ENCODE results near the gene ZP3. TPM values are rescaled to one million over a fixed set of nuclear protein-coding genes. Genes with fewer than 3 reads are reported as not detected.
"Not testable (repeated sequence)": the region's sequence is repeated elsewhere in the genome, so short reads cannot be mapped to it uniquely, and the experiment has no call there.

Gene ZP3
- total and polyA plus RNA-seq, 10 of the 15 experiments (the other 5 are each of a cell fraction or from before 2014, with no cell fraction given), result 0.39 to 5.1 (median 2.5) TPM

GRCh38 chr7:76425156-76425555 is 406 bp downstream of the ZP3 start:
- H3K4me1 ChIP-seq (ENCODE audit: control insufficient read depth, insufficient read depth, low read length), result peaks cover 13% of the 10 kb centered on the region
- ChIA-PET POLR2A (no interaction called here), RAD21 (ENCODE audit: unreplicated experiment) (no interaction called here), CTCF (no interaction called here), SMC1A (ENCODE audit: uncharacterized antibody, unreplicated experiment) (no interaction called here)
- H3K9me3 ChIP-seq (replicated peaks; ENCODE audit: control insufficient read depth, insufficient read depth, low read length), result no peaks in the 10 kb centered on the region
- ATAC-seq (no peak), FAIRE-seq (no peak), DNase-seq (ENCODE audit: low read depth, low spot score) (no peak)
- H3K4me3 ChIP-seq, result no peak overlapping the region
- no peak overlapping the region for H2AFZ ChIP-seq (ENCODE audit: control insufficient read depth, low read depth, low read length)
- intact Hi-C loops (cut with micrococcal nuclease; ENCODE audit: unreplicated experiment), result no loop called here
- H4K20me1 ChIP-seq (ENCODE audit: control insufficient read depth, insufficient read depth), result no peaks in the 10 kb centered on the region
- H3K9ac ChIP-seq (ENCODE audit: control insufficient read depth, insufficient read depth, low read length), result no peak overlapping the region
- WGBS (ENCODE audit: insufficient coverage, insufficient replicate concordance, low lambda C conversion rate, missing lambda C conversion rate), result 83% methylated on average over 9 of the region's 9 CpGs
- TF ChIP-seq ZNF592 (IDR thresholded peaks at IDR 0.05) (no peak), SRF (IDR thresholded peaks at IDR 0.05; ENCODE audit: low read depth in 2 of 2, low read length in 2 of 2) (no peak), SIX5 (IDR thresholded peaks at IDR 0.05; ENCODE audit: low read depth, low read length, severe bottlenecking) (no peak), POU2F2 (IDR thresholded peaks at IDR 0.05; ENCODE audit: borderline replicate concordance, low read depth, low read length) (no peak), NR2C2 (IDR thresholded peaks at IDR 0.05; ENCODE audit: borderline replicate concordance, control insufficient read depth, insufficient read length, low read depth) (no peak)
- in situ Hi-C loops (cut with MboI), result no loop called here
- no peaks in the 10 kb centered on the region for H3K79me2 ChIP-seq (ENCODE audit: control insufficient read depth, insufficient read depth, low read length)
- BruUV-seq (replicated peaks), result no TSS peak
- H3K27ac ChIP-seq (ENCODE audit: control insufficient read depth, insufficient read depth), result no peak overlapping the region
- H3K36me3 ChIP-seq (ENCODE audit: control insufficient read depth in 2 of 2, insufficient read depth in 2 of 2, low read length in 1 of 2), result no peaks in the 10 kb centered on the region
- no peak overlapping the region; the same call in 1 of the 2 replicates for H3K4me2 ChIP-seq (ENCODE audit: control insufficient read depth, insufficient read depth)
- H3K27me3 ChIP-seq (replicated peaks in 1 of 2; ENCODE audit: control insufficient read depth in 2 of 2, insufficient read depth in 2 of 2, low read length in 1 of 2), result no peaks in the 10 kb centered on the region

GRCh38 chr7:76425558-76425957 is 808 bp downstream of the ZP3 start:
- in situ Hi-C loops (cut with MboI); H3K4me3 ChIP-seq; RAD21 ChIA-PET (ENCODE audit: unreplicated experiment); DNase-seq (ENCODE audit: low read depth, low spot score); H3K9ac ChIP-seq (ENCODE audit: control insufficient read depth, insufficient read depth, low read length); H3K27ac ChIP-seq (ENCODE audit: control insufficient read depth, insufficient read depth); FAIRE-seq; H4K20me1 ChIP-seq (ENCODE audit: control insufficient read depth, insufficient read depth); POLR2A ChIA-PET; intact Hi-C loops (cut with micrococcal nuclease; ENCODE audit: unreplicated experiment); H3K9me3 ChIP-seq (replicated peaks; ENCODE audit: control insufficient read depth, insufficient read depth, low read length); BruUV-seq (replicated peaks); H3K79me2 ChIP-seq (ENCODE audit: control insufficient read depth, insufficient read depth, low read length); SMC1A ChIA-PET (ENCODE audit: uncharacterized antibody, unreplicated experiment); H3K36me3 ChIP-seq (ENCODE audit: control insufficient read depth in 2 of 2, insufficient read depth in 2 of 2, low read length in 1 of 2); CTCF ChIA-PET; H2AFZ ChIP-seq (ENCODE audit: control insufficient read depth, low read depth, low read length); H3K4me2 ChIP-seq (ENCODE audit: control insufficient read depth, insufficient read depth); H3K27me3 ChIP-seq (replicated peaks in 1 of 2; ENCODE audit: control insufficient read depth in 2 of 2, insufficient read depth in 2 of 2, low read length in 1 of 2); ATAC-seq: not testable (repeated sequence)
- 70% methylated on average over 4 of the region's 4 CpGs for WGBS (ENCODE audit: insufficient coverage, insufficient replicate concordance, low lambda C conversion rate, missing lambda C conversion rate)
- peaks cover 13% of the 10 kb centered on the region for H3K4me1 ChIP-seq (ENCODE audit: control insufficient read depth, insufficient read depth, low read length)

Data from GM12878 (cell line).